Transverse colon (tissue), 4 donors: ENCODE results near the gene METTL21A.

ENCODE experiments used
- POLR2AphosphoS5 ChIP-seq, 3 donors: sonication (generic); formaldehyde crosslinking; IDR thresholded peaks; one replicate each; pipeline ENCODE4 v1.6.1; 2016; ENCODE audit warnings: antibody characterized with exemption in 3 of 3
- TF ChIP-seq, protein P1 (sequence below), 5 experiments: fragments of 200-600 bp in 3 of 5; fragments of 450-650 bp in 2 of 5; sonication (generic) in 3 of 5; IDR thresholded peaks; 1 replicate in 2 of 5; 2 replicates in 3 of 5; pipeline ENCODE4 v1.5.1; 2016 to 2017; ENCODE audit warnings: antibody characterized with exemption in 5 of 5, inconsistent platforms in 3 of 5, mild to moderate bottlenecking in 2 of 5, moderate library complexity in 1 of 5

DNA sequence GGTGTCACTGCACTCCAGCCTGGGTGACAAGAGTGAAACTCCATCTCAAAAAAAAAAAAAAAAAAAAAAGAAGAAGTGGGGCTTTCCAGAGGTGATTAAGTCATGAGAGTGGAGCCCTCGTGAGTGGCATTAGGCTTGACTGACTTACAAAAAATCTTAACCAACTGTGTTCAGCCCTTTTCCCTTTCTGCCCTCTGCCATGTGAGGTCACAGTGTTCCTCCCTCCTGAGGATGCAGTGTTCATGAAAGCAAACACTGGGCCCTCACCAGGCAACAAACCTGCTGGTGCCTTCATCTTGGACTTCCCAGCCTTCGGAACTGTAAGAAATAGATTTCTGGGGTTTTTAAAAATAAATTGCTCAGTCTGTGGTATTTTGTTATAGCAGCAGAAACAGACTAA lies 37.0 kb upstream of the METTL21A start:
- TF ChIP-seq, protein P1, sequence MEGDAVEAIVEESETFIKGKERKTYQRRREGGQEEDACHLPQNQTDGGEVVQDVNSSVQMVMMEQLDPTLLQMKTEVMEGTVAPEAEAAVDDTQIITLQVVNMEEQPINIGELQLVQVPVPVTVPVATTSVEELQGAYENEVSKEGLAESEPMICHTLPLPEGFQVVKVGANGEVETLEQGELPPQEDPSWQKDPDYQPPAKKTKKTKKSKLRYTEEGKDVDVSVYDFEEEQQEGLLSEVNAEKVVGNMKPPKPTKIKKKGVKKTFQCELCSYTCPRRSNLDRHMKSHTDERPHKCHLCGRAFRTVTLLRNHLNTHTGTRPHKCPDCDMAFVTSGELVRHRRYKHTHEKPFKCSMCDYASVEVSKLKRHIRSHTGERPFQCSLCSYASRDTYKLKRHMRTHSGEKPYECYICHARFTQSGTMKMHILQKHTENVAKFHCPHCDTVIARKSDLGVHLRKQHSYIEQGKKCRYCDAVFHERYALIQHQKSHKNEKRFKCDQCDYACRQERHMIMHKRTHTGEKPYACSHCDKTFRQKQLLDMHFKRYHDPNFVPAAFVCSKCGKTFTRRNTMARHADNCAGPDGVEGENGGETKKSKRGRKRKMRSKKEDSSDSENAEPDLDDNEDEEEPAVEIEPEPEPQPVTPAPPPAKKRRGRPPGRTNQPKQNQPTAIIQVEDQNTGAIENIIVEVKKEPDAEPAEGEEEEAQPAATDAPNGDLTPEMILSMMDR (IDR thresholded peaks at IDR 0.05) = no peak
- TF ChIP-seq POLR2AphosphoS5 (IDR thresholded peaks at IDR 0.05) = no peak
